GM12878 (cell line): Measurements from ENCODE around the gene GPATCH3. TPM values are rescaled to one million over a fixed set of nuclear protein-coding genes. Genes with fewer than 3 reads are reported as not detected.

Experiments
- ATF2 ChIP-seq: IDR thresholded peaks from 2 replicates; pipeline ENCODE4 v1.6.1; 2012; ENCODE audit warnings: low read length, inconsistent platforms
- BCL11A ChIP-seq: IDR thresholded peaks from 2 replicates; pipeline ENCODE4 v1.6.1; 2011; ENCODE audit warnings: low read depth, low read length
- CHD4 ChIP-seq: fragments of 200-600 bp; sonication (generic); IDR thresholded peaks from 2 replicates; pipeline ENCODE4 v1.6.1; 2016; ENCODE audit warnings: mild to moderate bottlenecking
- ELK1 ChIP-seq: IDR thresholded peaks from 2 replicates; pipeline ENCODE4 v1.6.1; 2012; ENCODE audit warnings: low read depth, low read length, improper control_type of control experiment
- NFIC ChIP-seq: IDR thresholded peaks from 2 replicates; pipeline ENCODE4 v1.6.1; 2012; ENCODE audit warnings: low read depth, mild to moderate bottlenecking, inconsistent platforms, low read length, moderate library complexity
- POU2F2 ChIP-seq: IDR thresholded peaks from 3 replicates; pipeline ENCODE4 v1.6.1; 2011; ENCODE audit warnings: low read depth, mild to moderate bottlenecking, low read length, borderline replicate concordance
- PRDM15 ChIP-seq: fragments of 450-650 bp; formaldehyde crosslinking; IDR thresholded peaks from 2 replicates; pipeline ENCODE4 v1.4.0; 2020; ENCODE audit warnings: mild to moderate bottlenecking, moderate library complexity
- REST ChIP-seq: IDR thresholded peaks from 2 replicates; pipeline ENCODE4 v1.6.1; 2012; ENCODE audit warnings: mild to moderate bottlenecking, low read depth, low read length
- SPI1 ChIP-seq: IDR thresholded peaks from 2 replicates; pipeline ENCODE4 v1.6.1; 2011; ENCODE audit warnings: low read depth, mild to moderate bottlenecking, low read length, moderate library complexity, borderline replicate concordance; ENCODE audit not compliant: insufficient read depth
- SREBF1 ChIP-seq: IDR thresholded peaks from 2 replicates; pipeline ENCODE4 v1.6.1; 2012; ENCODE audit warnings: mild to moderate bottlenecking, low read length
- STAT1 ChIP-seq: fragments of 450-650 bp; conservative IDR thresholded peaks from 2 replicates; pipeline ENCODE4 v1.6.1; 2014; ENCODE audit warnings: antibody characterized with exemption, mild to moderate bottlenecking
- TAF1 ChIP-seq: IDR thresholded peaks from 2 replicates; pipeline ENCODE4 v1.6.1; 2011; ENCODE audit warnings: mild to moderate bottlenecking, low read depth, low read length, borderline replicate concordance
- ZBTB11 ChIP-seq: fragments of 450-650 bp; formaldehyde crosslinking; IDR thresholded peaks from 2 replicates; pipeline ENCODE4 v1.5.0; 2022; ENCODE audit warnings: mild to moderate bottlenecking, missing genetic modification characterization
- ZSCAN29 ChIP-seq: fragments of 450-650 bp; IDR thresholded peaks from 2 replicates; pipeline ENCODE4 v1.6.1; 2017; ENCODE audit warnings: mild to moderate bottlenecking, moderate library complexity
- ZZZ3 ChIP-seq: IDR thresholded peaks from 2 replicates; pipeline ENCODE4 v1.6.1; 2011; ENCODE audit warnings: low read depth; ENCODE audit not compliant: control insufficient read depth, insufficient read length
- polyA plus RNA-seq, 11 experiments: library from polyadenylated mRNA; depleted of rRNA in 4 of 11; unstranded in 6 of 11; stranded (reverse) in 5 of 11; fragments of >200 nt; fragmentation: Nextera tagmentation in 4 of 11; fragmentation: Illumina TruSeq in 1 of 11; extraction: Ambion mirVana in 4 of 11; extraction: Trizol in 1 of 11; gene quantifications; 1 replicate in 1 of 11; 2 replicates in 10 of 11; pipeline versions ENCODE4 v1.2.1 to v1.2.3, GENCODE V29; 2011 to 2016; ENCODE audit warnings: inconsistent platforms in 2 of 11, missing spikeins in 2 of 11, low read depth in 1 of 11
- total RNA-seq, 4 experiments: library from RNA; depleted of rRNA in 3 of 4; stranded (reverse); fragments of >200 nt in 3 of 4; fragmentation: Illumina TruSeq in 1 of 4; extraction: Trizol in 1 of 4; gene quantifications; 2 replicates each; pipeline versions ENCODE4 v1.2.1 to v1.2.3, GENCODE V29; 2013 to 2021

GPATCH3 gene
- total and polyA plus RNA-seq, 10 of the 15 experiments (the other 5 are each of a cell fraction or from before 2014, with no cell fraction given): 0.56 to 13.4 (median 8.7) TPM

DNA sequence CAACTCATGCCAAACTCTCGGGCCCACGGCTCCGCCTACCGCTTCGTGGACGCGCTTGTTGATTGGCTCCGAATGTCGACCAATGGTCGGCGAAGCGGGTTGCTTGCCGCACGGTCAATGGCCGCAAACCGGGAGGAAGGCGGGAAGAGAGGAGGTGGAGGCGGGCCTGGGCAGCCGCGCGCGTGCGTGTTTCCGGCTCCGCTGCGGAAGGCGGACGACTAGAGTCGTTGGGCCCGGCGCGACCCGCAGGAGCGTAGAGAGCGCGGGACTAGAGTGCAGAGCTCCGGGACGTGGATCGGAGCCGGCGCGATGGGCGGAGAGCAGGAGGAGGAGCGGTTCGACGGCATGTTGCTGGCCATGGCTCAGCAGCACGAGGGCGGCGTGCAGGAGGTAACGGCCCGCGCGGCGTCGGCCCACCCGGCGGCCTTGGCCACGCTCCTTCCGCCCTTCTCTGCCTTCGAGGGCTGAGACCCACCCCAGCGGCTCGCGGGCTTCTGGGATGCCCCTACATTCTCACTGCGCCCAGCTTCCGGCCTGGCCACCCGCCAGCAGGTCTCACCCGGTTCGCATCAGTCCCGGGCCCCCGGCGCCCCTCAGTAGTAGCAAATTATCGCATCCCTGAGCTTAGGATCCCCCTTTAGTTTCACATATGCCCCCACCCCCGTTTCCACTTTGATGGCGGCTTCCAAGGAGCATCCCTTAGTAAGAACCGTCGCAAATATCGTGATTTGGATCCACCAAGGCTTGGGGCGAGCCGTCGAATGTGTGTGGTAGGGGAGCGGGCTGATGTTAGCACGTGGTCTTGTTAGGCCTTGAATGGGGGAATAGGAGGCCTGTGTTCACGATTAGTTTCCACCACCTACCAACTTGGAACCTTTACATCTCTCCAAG, 21.5 kb upstream of the GPATCH3 start, which contains the start of gene NUDC (continued):
- TF ChIP-seq NFIC (no peak), POU2F2 (0 out of 3 replicates have a peak, but pooled peaks have one; percentile 21), SREBF1 (no peak), ZBTB11 (no peak), BCL11A (no peak), CHD4 (no peak), ZZZ3 (no peak), TAF1 (peak; percentile 73; the same call in 1 of the 2 replicates), PRDM15 (CRISPR knock-in tag) (no peak), STAT1 (no peak), ZSCAN29 (no peak), REST (no peak), SPI1 (peak; percentile 21; the same call in 1 of the 2 replicates), ELK1 (no peak), ATF2 (no peak)
